Sigmoid colon (tissue), 4 donors: ENCODE results near the gene GPATCH8.

Source experiments
- EP300 ChIP-seq, 4 donors: sonication (generic); formaldehyde crosslinking; IDR thresholded peaks; one replicate each; pipeline ENCODE4 v1.6.1; 2017; ENCODE audit warnings: antibody characterized with exemption in 4 of 4
- POLR2A ChIP-seq, 2 donors: fragments of 450-650 bp; IDR thresholded peaks; one replicate each; pipeline ENCODE4 v1.6.1; 2016; ENCODE audit warnings: antibody characterized with exemption in 2 of 2, mild to moderate bottlenecking in 2 of 2, moderate library complexity in 2 of 2
- TF ChIP-seq, protein P1 (sequence below), 4 experiments: fragments of 450-650 bp in 3 of 4; fragments of 200-600 bp in 1 of 4; IDR thresholded peaks; one replicate each; pipeline ENCODE4 v1.5.1; 2016 to 2019; ENCODE audit warnings: antibody characterized with exemption in 4 of 4, mild to moderate bottlenecking in 3 of 4, moderate library complexity in 2 of 4

- no peak for TF ChIP-seq POLR2A (IDR thresholded peaks at IDR 0.05)
- TF ChIP-seq EP300 (IDR thresholded peaks at IDR 0.05): no peak
- TF ChIP-seq, protein P1, sequence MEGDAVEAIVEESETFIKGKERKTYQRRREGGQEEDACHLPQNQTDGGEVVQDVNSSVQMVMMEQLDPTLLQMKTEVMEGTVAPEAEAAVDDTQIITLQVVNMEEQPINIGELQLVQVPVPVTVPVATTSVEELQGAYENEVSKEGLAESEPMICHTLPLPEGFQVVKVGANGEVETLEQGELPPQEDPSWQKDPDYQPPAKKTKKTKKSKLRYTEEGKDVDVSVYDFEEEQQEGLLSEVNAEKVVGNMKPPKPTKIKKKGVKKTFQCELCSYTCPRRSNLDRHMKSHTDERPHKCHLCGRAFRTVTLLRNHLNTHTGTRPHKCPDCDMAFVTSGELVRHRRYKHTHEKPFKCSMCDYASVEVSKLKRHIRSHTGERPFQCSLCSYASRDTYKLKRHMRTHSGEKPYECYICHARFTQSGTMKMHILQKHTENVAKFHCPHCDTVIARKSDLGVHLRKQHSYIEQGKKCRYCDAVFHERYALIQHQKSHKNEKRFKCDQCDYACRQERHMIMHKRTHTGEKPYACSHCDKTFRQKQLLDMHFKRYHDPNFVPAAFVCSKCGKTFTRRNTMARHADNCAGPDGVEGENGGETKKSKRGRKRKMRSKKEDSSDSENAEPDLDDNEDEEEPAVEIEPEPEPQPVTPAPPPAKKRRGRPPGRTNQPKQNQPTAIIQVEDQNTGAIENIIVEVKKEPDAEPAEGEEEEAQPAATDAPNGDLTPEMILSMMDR (IDR thresholded peaks at IDR 0.05): no peak
These were observed 119.3 kb downstream of the GPATCH8 start for GRCh38 chr17:44383861-44384260.
